H9 (cell line): ENCODE results near the gene PLEKHA1. TPM values are rescaled to one million over a fixed set of nuclear protein-coding genes. Genes with fewer than 3 reads are reported as not detected.

Source experiments
- DNase-seq: peaks from one replicate; pipeline ENCODE4 v3.0.0-alpha.2; 2017
- H2AFZ ChIP-seq: one replicate; pipeline ENCODE4 v1.6.1; 2013; ENCODE audit warnings: mild to moderate bottlenecking, low read length, control low read depth, moderate library complexity
- H2AK5ac ChIP-seq: 2 replicates; pipeline ENCODE4 v1.6.1; 2013; ENCODE audit warnings: low read length, control low read depth, mixed read lengths; ENCODE audit not compliant: insufficient read length
- H2BK120ac ChIP-seq: one replicate; pipeline ENCODE4 v1.6.1; 2013; ENCODE audit warnings: low read depth, mild to moderate bottlenecking, low read length, control low read depth, inconsistent platforms; ENCODE audit not compliant: poor library complexity, severe bottlenecking
- H2BK12ac ChIP-seq: 2 replicates; pipeline ENCODE4 v1.6.1; 2013; ENCODE audit warnings: low read length, control low read depth, mixed read lengths, low read depth; ENCODE audit not compliant: insufficient read length
- H2BK15ac ChIP-seq: 2 replicates; pipeline ENCODE4 v1.6.1; 2013; ENCODE audit warnings: low read depth, low read length, control low read depth
- H2BK20ac ChIP-seq: one replicate; pipeline ENCODE4 v1.6.1; 2013; ENCODE audit warnings: low read depth, mild to moderate bottlenecking, low read length, control low read depth, inconsistent platforms; ENCODE audit not compliant: poor library complexity, severe bottlenecking
- H2BK5ac ChIP-seq: 2 replicates; pipeline ENCODE4 v1.6.1; 2013; ENCODE audit warnings: low read length, control low read depth, mixed read lengths; ENCODE audit not compliant: insufficient read length
- H3K14ac ChIP-seq: 2 replicates; pipeline ENCODE4 v1.6.1; 2013; ENCODE audit warnings: low read length, control low read depth; ENCODE audit not compliant: insufficient read depth
- H3K18ac ChIP-seq: 2 replicates; pipeline ENCODE4 v1.6.1; 2013; ENCODE audit warnings: low read depth, mild to moderate bottlenecking, mixed read lengths, low read length, control low read depth; ENCODE audit not compliant: insufficient read length
- H3K23ac ChIP-seq: 2 replicates; pipeline ENCODE4 v1.6.1; 2013; ENCODE audit warnings: low read length, control low read depth, mixed read lengths, low read depth; ENCODE audit not compliant: insufficient read length
- H3K23me2 ChIP-seq: 2 replicates; pipeline ENCODE4 v1.6.1; 2013; ENCODE audit warnings: low read depth, mild to moderate bottlenecking, mixed read lengths, low read length, control low read depth; ENCODE audit not compliant: insufficient read length, poor library complexity, severe bottlenecking
- H3K27ac ChIP-seq: 2 replicates; pipeline ENCODE4 v1.5.1; 2013; ENCODE audit warnings: low read length, control low read depth, mixed read lengths, low read depth; ENCODE audit not compliant: insufficient read length
- H3K27me3 ChIP-seq: 2 replicates; pipeline ENCODE4 v1.6.1; 2013; ENCODE audit warnings: low read length, control low read depth, inconsistent platforms; ENCODE audit not compliant: insufficient read depth
- H3K4ac ChIP-seq: 2 replicates; pipeline ENCODE4 v1.6.1; 2013; ENCODE audit warnings: low read depth, mild to moderate bottlenecking, control low read depth, inconsistent platforms, low read length, moderate library complexity
- H3K4me1 ChIP-seq: 2 replicates; pipeline ENCODE4 v1.6.1; 2013; ENCODE audit warnings: low read length, control low read depth, inconsistent platforms; ENCODE audit not compliant: insufficient read depth
- H3K4me2 ChIP-seq: 2 replicates; pipeline ENCODE4 v1.6.1; 2013; ENCODE audit warnings: low read length, control low read depth, mixed read lengths; ENCODE audit not compliant: insufficient read length, insufficient read depth
- H3K56ac ChIP-seq: 2 replicates; pipeline ENCODE4 v1.6.1; 2013; ENCODE audit warnings: low read depth, mild to moderate bottlenecking, mixed read lengths, low read length, control low read depth; ENCODE audit not compliant: insufficient read length
- H3K79me1 ChIP-seq: 2 replicates; pipeline ENCODE4 v1.6.1; 2013; ENCODE audit warnings: low read depth, mild to moderate bottlenecking, moderate library complexity, low read length, control low read depth, inconsistent platforms; ENCODE audit not compliant: insufficient read depth, poor library complexity, severe bottlenecking
- H3K79me2 ChIP-seq: 2 replicates; pipeline ENCODE4 v1.6.1; 2013; ENCODE audit warnings: low read length, control low read depth, inconsistent platforms; ENCODE audit not compliant: insufficient read depth
- H3K9ac ChIP-seq: 2 replicates; pipeline ENCODE4 v1.6.1; 2013; ENCODE audit warnings: low read length, control low read depth, mixed read lengths; ENCODE audit not compliant: insufficient read length; ENCODE audit errors: extremely low read depth
- H3K9me3 ChIP-seq: one replicate; pipeline ENCODE4 v1.6.1; 2013; ENCODE audit warnings: low read depth, low read length, inconsistent platforms; ENCODE audit not compliant: control insufficient read depth
- H3T11ph ChIP-seq: one replicate; pipeline ENCODE4 v1.6.1; 2013; ENCODE audit warnings: mild to moderate bottlenecking, low read length, control low read depth, inconsistent platforms
- H4K20me1 ChIP-seq: one replicate; pipeline ENCODE4 v1.6.1; 2013; ENCODE audit not compliant: control insufficient read depth, insufficient read length, insufficient read depth
- H4K5ac ChIP-seq: 2 replicates; pipeline ENCODE4 v1.6.1; 2013; ENCODE audit warnings: low read depth, mild to moderate bottlenecking, mixed read lengths, low read length, control low read depth; ENCODE audit not compliant: insufficient read length
- H4K8ac ChIP-seq: replicated peaks from 2 replicates; pipeline ENCODE4 v1.6.1; 2013; ENCODE audit warnings: low read length, control low read depth, mixed read lengths, low read depth; ENCODE audit not compliant: insufficient read length
- H4K91ac ChIP-seq: 2 replicates; pipeline ENCODE4 v1.6.1; 2013; ENCODE audit warnings: low read depth, mild to moderate bottlenecking, moderate library complexity, mixed read lengths, low read length, control low read depth; ENCODE audit not compliant: insufficient read length
- H3K27ac Mint-ChIP-seq, 3 experiments: 2 replicates in 2 of 3; 3 replicates in 1 of 3; pipeline ENCODE4 v1.8.0; 2020 to 2021; ENCODE audit warnings: mixed read lengths in 3 of 3, mild to moderate bottlenecking in 1 of 3, moderate library complexity in 1 of 3
- H3K27me3 Mint-ChIP-seq: 2 replicates; pipeline ENCODE4 v1.8.0; 2021; ENCODE audit warnings: low read depth, mild to moderate bottlenecking, moderate library complexity, mixed read lengths
- H3K36me3 Mint-ChIP-seq, 3 experiments: 2 replicates in 2 of 3; 3 replicates in 1 of 3; pipeline ENCODE4 v1.8.0; 2020 to 2021; ENCODE audit warnings: low read depth in 3 of 3, mixed read lengths in 3 of 3; ENCODE audit not compliant: insufficient read depth in 1 of 3
- H3K4me1 Mint-ChIP-seq, 2 experiments: 2 replicates each; pipeline ENCODE4 v1.8.0; 2020; ENCODE audit warnings: mixed read lengths in 2 of 2
- H3K4me3 Mint-ChIP-seq, 2 experiments: 2 replicates in 1 of 2; 3 replicates in 1 of 2; pipeline ENCODE4 v1.8.0; 2020 to 2021; ENCODE audit warnings: mild to moderate bottlenecking in 2 of 2, mixed read lengths in 2 of 2, moderate library complexity in 1 of 2
- H3K9me3 Mint-ChIP-seq, 2 experiments: 2 replicates in 1 of 2; 3 replicates in 1 of 2; pipeline ENCODE4 v1.8.0; 2020; ENCODE audit warnings: mild to moderate bottlenecking in 2 of 2, mixed read lengths in 2 of 2, moderate library complexity in 1 of 2
- CTCF ChIP-seq: fragments of 200-600 bp; sonication (generic); conservative IDR thresholded peaks from 3 replicates; pipeline ENCODE4 v1.8.0; 2021; ENCODE audit warnings: antibody characterized with exemption, mild to moderate bottlenecking
- WGBS: extraction: QIAGEN DNeasy Blood & Tissue Kit; methylation state at CpG from one replicate; pipeline ENCODE4 v1.1.7; 2013; ENCODE audit warnings: missing lambda C conversion rate, low lambda C conversion rate, mixed read lengths; ENCODE audit not compliant: insufficient read length; ENCODE audit errors: extremely low coverage; 5-methylcytosine and 5-hydroxymethylcytosine counted together
- total RNA-seq: library from RNA; stranded (reverse); gene quantifications from 2 replicates; pipeline ENCODE4 v1.2.1, GENCODE V29; 2021

The PLEKHA1 gene
- total RNA-seq, 1 experiment from 2014 or later: 32.7 TPM

- H4K20me1 ChIP-seq: no peaks in the 10 kb centered on the region
- no peaks in the 10 kb centered on the region for H3K23me2 ChIP-seq
- no peaks in the 10 kb centered on the region for H3K9me3 ChIP-seq
- H2AFZ ChIP-seq: no peak overlapping the region
- H3K9ac ChIP-seq: no peak overlapping the region
- H3K4me1 Mint-ChIP-seq: peaks cover 0 to 4% of the 10 kb centered on the region in 2 experiments; a peak in 1 of 4 replicates
- H2AK5ac ChIP-seq: no peak overlapping the region
- WGBS: no CpG with 5 or more reads among the region's 2 CpGs
- H3K36me3 Mint-ChIP-seq: peaks cover 20 to 48% (median 34%) of the 10 kb centered on the region in 3 experiments
- no peak overlapping the region for H3K4me2 ChIP-seq
- H3K79me1 ChIP-seq: no peaks in the 10 kb centered on the region
- H3K4me1 ChIP-seq: no peaks in the 10 kb centered on the region
- H2BK120ac ChIP-seq: no peak overlapping the region
- H2BK12ac ChIP-seq: no peak overlapping the region
- DNase-seq: no peak
- no peaks in the 10 kb centered on the region; the same call in 1 of the 2 replicates for H3K79me2 ChIP-seq
- H3K27me3 ChIP-seq: no peaks in the 10 kb centered on the region
- H2BK5ac ChIP-seq: no peak overlapping the region
- no peak overlapping the region for H3K56ac ChIP-seq
- no peak overlapping the region for H3K27ac Mint-ChIP-seq
- H3K23ac ChIP-seq: no peak overlapping the region
- no peak overlapping the region for H4K91ac ChIP-seq
- H3K4me3 Mint-ChIP-seq: no peak overlapping the region
- no peak overlapping the region for H2BK20ac ChIP-seq
- H3K27me3 Mint-ChIP-seq: no peaks in the 10 kb centered on the region
- H3K14ac ChIP-seq: no peak overlapping the region
- no peak for TF ChIP-seq CTCF
- H3K9me3 Mint-ChIP-seq: peaks cover 9 to 13% of the 10 kb centered on the region in 2 experiments; a peak in 4 of 5 replicates
- no peak overlapping the region for H3T11ph ChIP-seq
- no peak overlapping the region for H4K8ac ChIP-seq
- no peak overlapping the region for H3K27ac ChIP-seq
- no peak overlapping the region for H3K4ac ChIP-seq
- no peak overlapping the region for H2BK15ac ChIP-seq
- no peak overlapping the region for H4K5ac ChIP-seq
- no peak overlapping the region for H3K18ac ChIP-seq
Observed at GRCh38 chr10:122393288-122393687, 18.8 kb downstream of the PLEKHA1 start.
